ENCODE measurements around the gene CFAP61. TPM values are rescaled to one million over a fixed set of nuclear protein-coding genes. Genes with fewer than 3 reads are reported as not detected.

Gene CFAP61
- total RNA-seq, 1 experiment from 2014 or later: 0.61 TPM

DNA sequence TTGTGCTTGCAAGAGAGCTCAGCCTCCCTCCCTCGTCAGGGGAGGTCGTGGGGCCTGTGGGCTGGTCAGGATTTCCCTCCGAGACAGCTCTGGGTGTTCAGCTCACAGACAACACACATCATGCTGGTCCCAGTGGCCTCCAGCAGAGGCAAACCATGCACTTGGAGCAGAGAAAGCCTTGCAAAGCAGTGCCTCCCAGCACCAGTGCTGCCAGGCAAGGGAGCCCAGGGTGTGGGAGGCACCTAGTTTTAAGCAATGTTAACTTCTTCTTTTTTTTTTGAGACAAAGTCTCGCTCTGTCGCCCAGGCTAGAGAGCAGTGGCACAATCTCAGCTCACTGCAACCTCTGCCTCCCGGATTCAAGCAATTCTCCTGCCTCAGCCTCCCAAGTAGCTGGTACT lies 281.5 kb downstream of the CFAP61 start:
- H3K9me3 Mint-ChIP-seq: peaks cover 13% of the 10 kb centered on the region
- H3K4me3 Mint-ChIP-seq: no peak overlapping the region
- DNase-seq (ENCODE audit: low spot score) (no peak), ATAC-seq (no peak)
- TF ChIP-seq, protein P1, sequence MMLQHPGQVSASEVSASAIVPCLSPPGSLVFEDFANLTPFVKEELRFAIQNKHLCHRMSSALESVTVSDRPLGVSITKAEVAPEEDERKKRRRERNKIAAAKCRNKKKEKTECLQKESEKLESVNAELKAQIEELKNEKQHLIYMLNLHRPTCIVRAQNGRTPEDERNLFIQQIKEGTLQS (CRISPR knock-in tag; conservative IDR thresholded peaks at IDR 0.05): no peak
- no peak for TF ChIP-seq SMAD3 (CRISPR knock-in tag; IDR thresholded peaks at IDR 0.05; ENCODE audit: borderline replicate concordance)
- TF ChIP-seq ZNF263 (CRISPR knock-in tag; IDR thresholded peaks at IDR 0.05; ENCODE audit: low read depth): no peak
- TF ChIP-seq ZNF317 (CRISPR knock-in tag; IDR thresholded peaks at IDR 0.05; ENCODE audit: borderline replicate concordance, low read depth): no peak
- TF ChIP-seq RELA (CRISPR knock-in tag; IDR thresholded peaks at IDR 0.05; ENCODE audit: borderline replicate concordance): no peak
- no peak for TF ChIP-seq EMX1 (CRISPR knock-in tag; IDR thresholded peaks at IDR 0.05)
- no peak for TF ChIP-seq NFATC4 (CRISPR knock-in tag; IDR thresholded peaks at IDR 0.05)
- H3K4me1 Mint-ChIP-seq: no peaks in the 10 kb centered on the region
- ChIA-PET POLR2A (no interaction called here), CTCF (interaction anchor here (0.7 to 1.4 kb wide), 2 partner anchors 151 to 260 kb away, joined by 3 to 5 read pairs; no protein-coding TSS in a partner anchor)
- no peaks in the 10 kb centered on the region for H3K36me3 Mint-ChIP-seq
- no peak overlapping the region for H3K27ac Mint-ChIP-seq
- no peaks in the 10 kb centered on the region; the same call in 1 of the 2 replicates for H3K27me3 Mint-ChIP-seq (ENCODE audit: low read depth)

DNA sequence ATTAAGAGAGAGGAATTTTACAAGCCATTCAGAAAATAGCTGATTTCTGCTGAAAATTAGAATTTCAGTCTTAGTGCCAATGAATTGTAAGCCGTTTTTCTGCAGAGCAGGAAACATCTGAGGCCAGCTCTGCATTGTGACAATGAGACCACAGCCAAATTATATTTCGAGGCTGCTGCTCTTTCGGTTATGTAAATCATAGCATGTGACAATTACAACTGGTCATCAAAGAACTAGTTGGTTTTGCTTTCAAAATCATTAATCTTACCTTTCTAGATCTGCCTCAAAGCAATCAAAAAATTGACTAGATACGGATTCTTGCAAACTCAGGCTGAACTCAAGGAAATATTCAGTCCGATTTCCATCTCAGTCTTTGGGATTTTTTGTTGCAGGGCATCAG lies 282.2 kb downstream of the CFAP61 start:
- H3K4me3 Mint-ChIP-seq: no peak overlapping the region
- DNase-seq (ENCODE audit: low spot score): no peak
- H3K9me3 Mint-ChIP-seq: peaks cover 13% of the 10 kb centered on the region
- H3K27ac Mint-ChIP-seq: no peak overlapping the region
- TF ChIP-seq, protein P2, sequence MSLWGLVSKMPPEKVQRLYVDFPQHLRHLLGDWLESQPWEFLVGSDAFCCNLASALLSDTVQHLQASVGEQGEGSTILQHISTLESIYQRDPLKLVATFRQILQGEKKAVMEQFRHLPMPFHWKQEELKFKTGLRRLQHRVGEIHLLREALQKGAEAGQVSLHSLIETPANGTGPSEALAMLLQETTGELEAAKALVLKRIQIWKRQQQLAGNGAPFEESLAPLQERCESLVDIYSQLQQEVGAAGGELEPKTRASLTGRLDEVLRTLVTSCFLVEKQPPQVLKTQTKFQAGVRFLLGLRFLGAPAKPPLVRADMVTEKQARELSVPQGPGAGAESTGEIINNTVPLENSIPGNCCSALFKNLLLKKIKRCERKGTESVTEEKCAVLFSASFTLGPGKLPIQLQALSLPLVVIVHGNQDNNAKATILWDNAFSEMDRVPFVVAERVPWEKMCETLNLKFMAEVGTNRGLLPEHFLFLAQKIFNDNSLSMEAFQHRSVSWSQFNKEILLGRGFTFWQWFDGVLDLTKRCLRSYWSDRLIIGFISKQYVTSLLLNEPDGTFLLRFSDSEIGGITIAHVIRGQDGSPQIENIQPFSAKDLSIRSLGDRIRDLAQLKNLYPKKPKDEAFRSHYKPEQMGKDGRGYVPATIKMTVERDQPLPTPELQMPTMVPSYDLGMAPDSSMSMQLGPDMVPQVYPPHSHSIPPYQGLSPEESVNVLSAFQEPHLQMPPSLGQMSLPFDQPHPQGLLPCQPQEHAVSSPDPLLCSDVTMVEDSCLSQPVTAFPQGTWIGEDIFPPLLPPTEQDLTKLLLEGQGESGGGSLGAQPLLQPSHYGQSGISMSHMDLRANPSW (CRISPR knock-in tag; conservative IDR thresholded peaks at IDR 0.05; ENCODE audit: low read depth): no peak
- TF ChIP-seq, protein P3, sequence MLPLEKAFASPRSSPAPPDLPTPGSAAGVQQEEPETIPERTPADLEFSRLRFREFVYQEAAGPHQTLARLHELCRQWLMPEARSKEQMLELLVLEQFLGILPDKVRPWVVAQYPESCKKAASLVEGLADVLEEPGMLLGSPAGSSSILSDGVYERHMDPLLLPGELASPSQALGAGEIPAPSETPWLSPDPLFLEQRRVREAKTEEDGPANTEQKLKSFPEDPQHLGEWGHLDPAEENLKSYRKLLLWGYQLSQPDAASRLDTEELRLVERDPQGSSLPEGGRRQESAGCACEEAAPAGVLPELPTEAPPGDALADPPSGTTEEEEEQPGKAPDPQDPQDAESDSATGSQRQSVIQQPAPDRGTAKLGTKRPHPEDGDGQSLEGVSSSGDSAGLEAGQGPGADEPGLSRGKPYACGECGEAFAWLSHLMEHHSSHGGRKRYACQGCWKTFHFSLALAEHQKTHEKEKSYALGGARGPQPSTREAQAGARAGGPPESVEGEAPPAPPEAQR (CRISPR knock-in tag; IDR thresholded peaks at IDR 0.05): no peak
- TF ChIP-seq NR1H2 (CRISPR knock-in tag; IDR thresholded peaks at IDR 0.05) (no peak), FOXK1 (CRISPR knock-in tag; IDR thresholded peaks at IDR 0.05) (no peak), SMAD3 (CRISPR knock-in tag; IDR thresholded peaks at IDR 0.05; ENCODE audit: borderline replicate concordance) (no peak), ZBTB21 (CRISPR knock-in tag; IDR thresholded peaks at IDR 0.05; ENCODE audit: borderline replicate concordance) (no peak), TP53 (CRISPR knock-in tag; IDR thresholded peaks at IDR 0.05) (no peak), OVOL2 (CRISPR knock-in tag; IDR thresholded peaks at IDR 0.05; ENCODE audit: borderline replicate concordance) (no peak), ETV6 (CRISPR knock-in tag; IDR thresholded peaks at IDR 0.05) (no peak), TCF7 (CRISPR knock-in tag; IDR thresholded peaks at IDR 0.05; ENCODE audit: low read depth) (no peak), ZNF263 (CRISPR knock-in tag; IDR thresholded peaks at IDR 0.05; ENCODE audit: low read depth) (no peak), ZNF317 (CRISPR knock-in tag; IDR thresholded peaks at IDR 0.05; ENCODE audit: borderline replicate concordance, low read depth) (no peak), ZNF138 (CRISPR knock-in tag; conservative IDR thresholded peaks at IDR 0.05) (no peak), GTF2I (CRISPR knock-in tag; conservative IDR thresholded peaks at IDR 0.05) (no peak)
- TF ChIP-seq, protein P4, sequence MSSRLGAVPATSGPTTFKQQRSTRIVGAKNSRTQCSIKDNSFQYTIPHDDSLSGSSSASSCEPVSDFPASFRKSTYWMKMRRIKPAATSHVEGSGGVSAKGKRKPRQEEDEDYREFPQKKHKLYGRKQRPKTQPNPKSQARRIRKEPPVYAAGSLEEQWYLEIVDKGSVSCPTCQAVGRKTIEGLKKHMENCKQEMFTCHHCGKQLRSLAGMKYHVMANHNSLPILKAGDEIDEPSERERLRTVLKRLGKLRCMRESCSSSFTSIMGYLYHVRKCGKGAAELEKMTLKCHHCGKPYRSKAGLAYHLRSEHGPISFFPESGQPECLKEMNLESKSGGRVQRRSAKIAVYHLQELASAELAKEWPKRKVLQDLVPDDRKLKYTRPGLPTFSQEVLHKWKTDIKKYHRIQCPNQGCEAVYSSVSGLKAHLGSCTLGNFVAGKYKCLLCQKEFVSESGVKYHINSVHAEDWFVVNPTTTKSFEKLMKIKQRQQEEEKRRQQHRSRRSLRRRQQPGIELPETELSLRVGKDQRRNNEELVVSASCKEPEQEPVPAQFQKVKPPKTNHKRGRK (CRISPR knock-in tag; IDR thresholded peaks at IDR 0.05; ENCODE audit: borderline replicate concordance): no peak
- TF ChIP-seq, protein P5, sequence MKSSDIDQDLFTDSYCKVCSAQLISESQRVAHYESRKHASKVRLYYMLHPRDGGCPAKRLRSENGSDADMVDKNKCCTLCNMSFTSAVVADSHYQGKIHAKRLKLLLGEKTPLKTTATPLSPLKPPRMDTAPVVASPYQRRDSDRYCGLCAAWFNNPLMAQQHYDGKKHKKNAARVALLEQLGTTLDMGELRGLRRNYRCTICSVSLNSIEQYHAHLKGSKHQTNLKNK (CRISPR knock-in tag; IDR thresholded peaks at IDR 0.05): no peak
- TF ChIP-seq, protein P6, sequence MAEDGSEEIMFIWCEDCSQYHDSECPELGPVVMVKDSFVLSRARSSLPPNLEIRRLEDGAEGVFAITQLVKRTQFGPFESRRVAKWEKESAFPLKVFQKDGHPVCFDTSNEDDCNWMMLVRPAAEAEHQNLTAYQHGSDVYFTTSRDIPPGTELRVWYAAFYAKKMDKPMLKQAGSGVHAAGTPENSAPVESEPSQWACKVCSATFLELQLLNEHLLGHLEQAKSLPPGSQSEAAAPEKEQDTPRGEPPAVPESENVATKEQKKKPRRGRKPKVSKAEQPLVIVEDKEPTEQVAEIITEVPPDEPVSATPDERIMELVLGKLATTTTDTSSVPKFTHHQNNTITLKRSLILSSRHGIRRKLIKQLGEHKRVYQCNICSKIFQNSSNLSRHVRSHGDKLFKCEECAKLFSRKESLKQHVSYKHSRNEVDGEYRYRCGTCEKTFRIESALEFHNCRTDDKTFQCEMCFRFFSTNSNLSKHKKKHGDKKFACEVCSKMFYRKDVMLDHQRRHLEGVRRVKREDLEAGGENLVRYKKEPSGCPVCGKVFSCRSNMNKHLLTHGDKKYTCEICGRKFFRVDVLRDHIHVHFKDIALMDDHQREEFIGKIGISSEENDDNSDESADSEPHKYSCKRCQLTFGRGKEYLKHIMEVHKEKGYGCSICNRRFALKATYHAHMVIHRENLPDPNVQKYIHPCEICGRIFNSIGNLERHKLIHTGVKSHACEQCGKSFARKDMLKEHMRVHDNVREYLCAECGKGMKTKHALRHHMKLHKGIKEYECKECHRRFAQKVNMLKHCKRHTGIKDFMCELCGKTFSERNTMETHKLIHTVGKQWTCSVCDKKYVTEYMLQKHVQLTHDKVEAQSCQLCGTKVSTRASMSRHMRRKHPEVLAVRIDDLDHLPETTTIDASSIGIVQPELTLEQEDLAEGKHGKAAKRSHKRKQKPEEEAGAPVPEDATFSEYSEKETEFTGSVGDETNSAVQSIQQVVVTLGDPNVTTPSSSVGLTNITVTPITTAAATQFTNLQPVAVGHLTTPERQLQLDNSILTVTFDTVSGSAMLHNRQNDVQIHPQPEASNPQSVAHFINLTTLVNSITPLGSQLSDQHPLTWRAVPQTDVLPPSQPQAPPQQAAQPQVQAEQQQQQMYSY (CRISPR knock-in tag; IDR thresholded peaks at IDR 0.05): no peak
- ChIA-PET CTCF (interaction anchor here (0.7 to 1.4 kb wide), 2 partner anchors 151 to 260 kb away, joined by 3 to 5 read pairs; no protein-coding TSS in a partner anchor), POLR2A (no interaction called here)
- no peaks in the 10 kb centered on the region; the same call in 1 of the 2 replicates for H3K27me3 Mint-ChIP-seq (ENCODE audit: low read depth)
- H3K4me1 Mint-ChIP-seq: no peaks in the 10 kb centered on the region
- no peaks in the 10 kb centered on the region for H3K36me3 Mint-ChIP-seq
- ATAC-seq: no peak
